OCI-LY7 (cell line): ENCODE results near the gene IVD. TPM values are rescaled to one million over a fixed set of nuclear protein-coding genes. Genes with fewer than 3 reads are reported as not detected.

ENCODE experiments used
- BruUV-seq: library from RNA; stranded (reverse); fragments of 400-500 nt; replicated peaks from 2 replicates; lab custom pipeline; 2021; lab: Mats Ljungman, UMichigan
- CTCF ChIA-PET: fragments of 300-600 bp; sonication (Branson Sonifier 250); formaldehyde crosslinking; loops from one replicate; lab custom pipeline; 2022; ENCODE audit warnings: antibody characterized with exemption; ENCODE audit not compliant: unreplicated experiment; lab: Charles Lee
- POLR2A ChIA-PET: fragments of 300-600 bp; sonication (Branson Sonifier 250); formaldehyde crosslinking; loops from one replicate; lab custom pipeline; 2022; ENCODE audit warnings: antibody characterized with exemption; lab: Charles Lee
- DNase-seq: peaks from one replicate; pipeline ENCODE4 v3.0.0-alpha.2; 2015; ENCODE audit warnings: low spot score
- H2AFZ ChIP-seq: fragments of 200-600 bp; sonication (generic), shearing (Covaris generic); 2 replicates; pipeline ENCODE4 v1.6.1; 2014; ENCODE audit warnings: mild to moderate bottlenecking, antibody characterized with exemption, low read length, moderate library complexity
- H3K27ac ChIP-seq: fragments of 200-600 bp; sonication (generic); 2 replicates; pipeline ENCODE4 v1.5.1; 2014; ENCODE audit warnings: mixed run types, low read depth, mild to moderate bottlenecking, moderate library complexity, low read length, inconsistent platforms; ENCODE audit not compliant: poor library complexity, severe bottlenecking
- H3K36me3 ChIP-seq: fragments of 200-600 bp; sonication (generic); 2 replicates; pipeline ENCODE4 v1.6.1; 2014; ENCODE audit warnings: mild to moderate bottlenecking, antibody characterized with exemption, low read length, moderate library complexity, mixed read lengths; ENCODE audit not compliant: insufficient read depth
- H3K4me1 ChIP-seq: fragments of 200-600 bp; sonication (generic); 2 replicates; pipeline ENCODE4 v1.5.1; 2014; ENCODE audit warnings: mild to moderate bottlenecking, low read length; ENCODE audit not compliant: insufficient read depth, poor library complexity, severe bottlenecking
- H3K4me2 ChIP-seq: fragments of 200-600 bp; sonication (generic); 2 replicates; pipeline ENCODE4 v1.6.1; 2014; ENCODE audit warnings: mild to moderate bottlenecking, low read length
- H3K4me3 ChIP-seq: fragments of 200-600 bp; sonication (generic); 2 replicates; pipeline ENCODE4 v1.5.1; 2014; ENCODE audit warnings: mild to moderate bottlenecking, low read depth, low read length; ENCODE audit not compliant: poor library complexity, severe bottlenecking
- H3K79me2 ChIP-seq: fragments of 200-600 bp; sonication (generic); 2 replicates; pipeline ENCODE4 v1.6.1; 2016; ENCODE audit warnings: low read depth, mild to moderate bottlenecking, low read length, moderate library complexity, mixed read lengths; ENCODE audit not compliant: insufficient read depth
- H3K9me2 ChIP-seq: fragments of 200-600 bp; sonication (generic); 2 replicates; pipeline ENCODE4 v1.6.1; 2016; ENCODE audit warnings: mild to moderate bottlenecking, low read length, mixed read lengths; ENCODE audit not compliant: insufficient read depth
- H3K9me3 ChIP-seq: fragments of 200-600 bp; sonication (generic); 2 replicates; pipeline ENCODE4 v1.6.1; 2014; ENCODE audit warnings: mild to moderate bottlenecking, mixed run types, low read length, mixed read lengths
- H4K20me1 ChIP-seq: fragments of 200-600 bp; sonication (generic); 2 replicates; pipeline ENCODE4 v1.6.1; 2014; ENCODE audit warnings: mild to moderate bottlenecking, antibody characterized with exemption, low read length, moderate library complexity, mixed read lengths; ENCODE audit not compliant: insufficient read depth
- EZH2phosphoT487 ChIP-seq: fragments of 200-600 bp; sonication (generic); IDR thresholded peaks from 2 replicates; pipeline ENCODE4 v1.6.1; 2018; ENCODE audit warnings: low read depth, borderline replicate concordance, mild to moderate bottlenecking, mixed run types, antibody characterized with exemption, low read length, moderate library complexity, mixed read lengths
- intact Hi-C: fragments of 100-400 bp; cut with micrococcal nuclease; formaldehyde crosslinking; loops from one replicate; pipeline ENCODE4 v1.10.0; 2022; ENCODE audit not compliant: unreplicated experiment
- total RNA-seq, 2 experiments: library from RNA; depleted of rRNA in 1 of 2; stranded (reverse); fragments of >200 nt in 1 of 2; shearing (Covaris generic) in 1 of 2; gene quantifications; 2 replicates each; pipeline ENCODE4 v1.2.3, GENCODE V29; 2014 to 2022
- TF ChIP-seq, protein P1 (sequence below): fragments of 200-600 bp; sonication (generic); conservative IDR thresholded peaks from 2 replicates; pipeline ENCODE4 v1.5.1; 2014; ENCODE audit warnings: mild to moderate bottlenecking, antibody characterized with exemption, low read length, moderate library complexity, mixed read lengths

IVD gene
- total RNA-seq, 2 experiments from 2014 or later = 20.6 to 67.3 TPM

DNA sequence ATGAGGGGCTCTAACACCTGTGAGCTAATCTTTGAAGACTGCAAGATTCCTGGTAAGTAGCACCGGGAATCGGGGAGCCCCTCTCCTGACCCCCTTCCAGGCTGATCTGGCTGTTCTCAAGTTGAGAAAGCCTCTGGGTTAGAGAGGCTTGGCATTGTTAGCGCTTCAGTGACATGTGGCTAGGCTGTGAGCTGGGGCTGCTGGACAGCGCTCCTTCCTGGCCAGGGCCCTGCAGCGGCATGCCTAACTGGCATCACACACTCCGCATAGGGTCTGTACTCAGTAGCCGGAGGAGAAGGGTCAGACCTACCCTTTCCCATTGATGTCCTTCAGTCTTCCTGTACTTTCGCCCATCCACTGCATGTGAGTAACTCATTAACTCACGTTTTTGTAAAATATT is 7.4 kb downstream of the IVD start:
- no TSS peak for BruUV-seq
- H3K4me3 ChIP-seq = no peak overlapping the region
- H4K20me1 ChIP-seq = no peaks in the 10 kb centered on the region
- no peak overlapping the region for H3K4me2 ChIP-seq
- intact Hi-C loops = no loop called here
- CTCF ChIA-PET = no interaction called here
- no peak overlapping the region for H3K27ac ChIP-seq
- no peak for TF ChIP-seq EZH2phosphoT487
- TF ChIP-seq, protein P1, sequence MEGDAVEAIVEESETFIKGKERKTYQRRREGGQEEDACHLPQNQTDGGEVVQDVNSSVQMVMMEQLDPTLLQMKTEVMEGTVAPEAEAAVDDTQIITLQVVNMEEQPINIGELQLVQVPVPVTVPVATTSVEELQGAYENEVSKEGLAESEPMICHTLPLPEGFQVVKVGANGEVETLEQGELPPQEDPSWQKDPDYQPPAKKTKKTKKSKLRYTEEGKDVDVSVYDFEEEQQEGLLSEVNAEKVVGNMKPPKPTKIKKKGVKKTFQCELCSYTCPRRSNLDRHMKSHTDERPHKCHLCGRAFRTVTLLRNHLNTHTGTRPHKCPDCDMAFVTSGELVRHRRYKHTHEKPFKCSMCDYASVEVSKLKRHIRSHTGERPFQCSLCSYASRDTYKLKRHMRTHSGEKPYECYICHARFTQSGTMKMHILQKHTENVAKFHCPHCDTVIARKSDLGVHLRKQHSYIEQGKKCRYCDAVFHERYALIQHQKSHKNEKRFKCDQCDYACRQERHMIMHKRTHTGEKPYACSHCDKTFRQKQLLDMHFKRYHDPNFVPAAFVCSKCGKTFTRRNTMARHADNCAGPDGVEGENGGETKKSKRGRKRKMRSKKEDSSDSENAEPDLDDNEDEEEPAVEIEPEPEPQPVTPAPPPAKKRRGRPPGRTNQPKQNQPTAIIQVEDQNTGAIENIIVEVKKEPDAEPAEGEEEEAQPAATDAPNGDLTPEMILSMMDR = no peak
- POLR2A ChIA-PET = no interaction called here
- no peak for DNase-seq
- H3K79me2 ChIP-seq = no peaks in the 10 kb centered on the region
- H3K4me1 ChIP-seq = no peaks in the 10 kb centered on the region
- no peaks in the 10 kb centered on the region for H3K9me2 ChIP-seq
- H3K9me3 ChIP-seq = no peaks in the 10 kb centered on the region
- peaks cover 30% of the 10 kb centered on the region; the same call in 1 of the 2 replicates for H3K36me3 ChIP-seq
- H2AFZ ChIP-seq = no peak overlapping the region

DNA sequence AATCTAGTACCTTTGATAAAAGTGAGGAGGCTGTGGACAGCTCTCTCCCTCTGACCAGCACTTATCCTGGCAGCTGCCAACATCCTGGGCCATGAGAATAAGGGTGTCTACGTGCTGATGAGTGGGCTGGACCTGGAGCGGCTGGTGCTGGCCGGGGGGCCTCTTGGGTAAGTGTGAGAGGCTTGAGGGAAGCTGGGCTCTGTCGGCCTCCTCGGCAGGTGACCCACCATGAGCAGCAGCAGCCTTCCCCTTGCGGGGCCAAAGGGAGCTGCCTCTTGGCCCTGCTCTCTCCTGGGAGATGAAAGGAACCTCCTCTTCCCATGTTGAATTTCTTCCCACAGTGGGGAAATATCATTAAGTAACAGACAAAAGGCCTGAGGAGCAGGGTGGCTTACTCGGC is 9.2 kb downstream of the IVD start:
- H3K4me2 ChIP-seq = no peak overlapping the region
- no peak for DNase-seq
- no peak overlapping the region for H3K27ac ChIP-seq
- no peaks in the 10 kb centered on the region for H3K9me3 ChIP-seq
- BruUV-seq = no TSS peak
- peaks cover 30% of the 10 kb centered on the region; the same call in 1 of the 2 replicates for H3K36me3 ChIP-seq
- H2AFZ ChIP-seq = no peak overlapping the region
- ChIA-PET CTCF (no interaction called here), POLR2A (interaction anchor here (1.1 kb wide), 1 partner anchor 9 kb away, joined by 3 read pairs; the partner anchor contains the start of gene IVD)
- H4K20me1 ChIP-seq = no peaks in the 10 kb centered on the region
- H3K79me2 ChIP-seq = no peaks in the 10 kb centered on the region
- intact Hi-C loops = no loop called here
- H3K9me2 ChIP-seq = no peaks in the 10 kb centered on the region
- H3K4me1 ChIP-seq = no peaks in the 10 kb centered on the region
- H3K4me3 ChIP-seq = no peak overlapping the region
- TF ChIP-seq, protein P1 = no peak
- no peak for TF ChIP-seq EZH2phosphoT487

DNA sequence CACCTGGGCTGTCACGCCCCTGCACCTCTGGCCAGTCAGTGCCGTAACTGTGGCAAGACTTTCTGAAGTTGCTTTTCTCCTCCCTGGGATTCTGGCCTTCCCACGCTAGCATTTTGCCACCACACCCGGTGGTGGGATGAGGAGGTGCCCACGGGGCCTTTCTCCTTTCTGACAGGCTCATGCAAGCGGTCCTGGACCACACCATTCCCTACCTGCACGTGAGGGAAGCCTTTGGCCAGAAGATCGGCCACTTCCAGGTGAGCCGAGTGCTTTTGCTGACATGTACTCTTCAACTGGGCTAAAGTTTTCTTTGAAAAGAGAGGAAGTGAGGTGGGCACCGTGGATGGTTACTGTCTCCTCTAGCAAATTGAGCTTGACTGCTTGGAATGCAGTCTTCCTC is 9.6 kb downstream of the IVD start:
- no peaks in the 10 kb centered on the region for H3K79me2 ChIP-seq
- no peak overlapping the region for H3K27ac ChIP-seq
- H3K9me2 ChIP-seq = no peaks in the 10 kb centered on the region
- no peak overlapping the region for H3K4me2 ChIP-seq
- peaks cover 29% of the 10 kb centered on the region; the same call in 1 of the 2 replicates for H3K36me3 ChIP-seq
- TF ChIP-seq EZH2phosphoT487 = no peak
- TF ChIP-seq, protein P1 = no peak
- ChIA-PET CTCF (no interaction called here), POLR2A (interaction anchor here (0.7 kb wide), 1 partner anchor 269 kb away, joined by 3 read pairs; no protein-coding TSS in a partner anchor)
- H2AFZ ChIP-seq = no peak overlapping the region
- no peaks in the 10 kb centered on the region for H4K20me1 ChIP-seq
- intact Hi-C loops = no loop called here
- H3K4me1 ChIP-seq = no peaks in the 10 kb centered on the region
- DNase-seq = no peak
- no peak overlapping the region for H3K4me3 ChIP-seq
- no TSS peak for BruUV-seq
- H3K9me3 ChIP-seq = no peaks in the 10 kb centered on the region
